ENCODE data around the gene FBXO4.

DNA sequence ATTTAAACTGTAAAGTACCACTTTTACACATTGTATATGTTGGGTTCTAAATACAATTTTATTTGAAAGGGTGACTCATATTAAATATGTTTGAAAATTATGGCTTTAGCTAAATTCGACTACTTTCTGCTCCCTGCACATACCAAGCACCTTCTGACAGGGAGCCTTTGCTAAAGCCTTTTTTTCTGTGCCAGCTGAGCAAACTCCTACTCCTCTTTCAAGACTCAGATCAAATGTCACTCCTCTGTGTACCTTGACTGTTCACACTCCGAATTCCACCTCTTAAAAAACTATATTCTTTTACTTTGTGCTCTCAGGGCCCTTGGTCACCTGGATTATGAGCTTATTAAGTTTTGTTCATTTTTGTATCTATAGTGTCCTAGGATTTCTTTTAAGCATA lies 48.4 kb upstream of the FBXO4 start:
- TF ChIP-seq, protein P1, sequence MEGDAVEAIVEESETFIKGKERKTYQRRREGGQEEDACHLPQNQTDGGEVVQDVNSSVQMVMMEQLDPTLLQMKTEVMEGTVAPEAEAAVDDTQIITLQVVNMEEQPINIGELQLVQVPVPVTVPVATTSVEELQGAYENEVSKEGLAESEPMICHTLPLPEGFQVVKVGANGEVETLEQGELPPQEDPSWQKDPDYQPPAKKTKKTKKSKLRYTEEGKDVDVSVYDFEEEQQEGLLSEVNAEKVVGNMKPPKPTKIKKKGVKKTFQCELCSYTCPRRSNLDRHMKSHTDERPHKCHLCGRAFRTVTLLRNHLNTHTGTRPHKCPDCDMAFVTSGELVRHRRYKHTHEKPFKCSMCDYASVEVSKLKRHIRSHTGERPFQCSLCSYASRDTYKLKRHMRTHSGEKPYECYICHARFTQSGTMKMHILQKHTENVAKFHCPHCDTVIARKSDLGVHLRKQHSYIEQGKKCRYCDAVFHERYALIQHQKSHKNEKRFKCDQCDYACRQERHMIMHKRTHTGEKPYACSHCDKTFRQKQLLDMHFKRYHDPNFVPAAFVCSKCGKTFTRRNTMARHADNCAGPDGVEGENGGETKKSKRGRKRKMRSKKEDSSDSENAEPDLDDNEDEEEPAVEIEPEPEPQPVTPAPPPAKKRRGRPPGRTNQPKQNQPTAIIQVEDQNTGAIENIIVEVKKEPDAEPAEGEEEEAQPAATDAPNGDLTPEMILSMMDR (IDR thresholded peaks at IDR 0.05), result no peak
- TF ChIP-seq POLR2A (IDR thresholded peaks at IDR 0.05) (no peak), POLR2AphosphoS5 (IDR thresholded peaks at IDR 0.05) (no peak)
